Cortex of kidney (tissue), 1 donor: ENCODE results near the gene CD9.

Experiments
- DNase-seq: peaks from one replicate; lab custom pipeline; 2025; lab: John Stamatoyannopoulos, UW

The CD9 gene

DNA sequence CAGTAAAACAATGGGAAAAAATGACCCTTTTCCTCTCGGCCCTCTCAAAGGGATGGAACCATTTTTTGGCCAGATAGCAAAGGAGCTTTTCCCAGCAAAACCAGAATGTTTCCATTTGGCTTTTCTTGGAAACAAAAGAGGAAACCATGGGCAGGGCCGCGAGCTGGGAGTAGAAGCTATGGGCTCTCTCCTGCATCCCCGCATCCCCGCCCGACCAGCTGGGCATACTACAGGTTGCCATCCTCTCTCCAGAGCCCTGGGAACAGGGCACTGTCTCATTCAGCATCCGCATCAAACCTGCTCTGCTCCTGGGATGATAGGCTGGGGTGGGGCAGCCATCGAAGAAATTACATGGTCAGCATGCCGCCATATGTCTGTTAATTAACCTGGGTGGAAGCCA is 20.9 kb downstream of the CD9 start:
- no peak for DNase-seq

DNA sequence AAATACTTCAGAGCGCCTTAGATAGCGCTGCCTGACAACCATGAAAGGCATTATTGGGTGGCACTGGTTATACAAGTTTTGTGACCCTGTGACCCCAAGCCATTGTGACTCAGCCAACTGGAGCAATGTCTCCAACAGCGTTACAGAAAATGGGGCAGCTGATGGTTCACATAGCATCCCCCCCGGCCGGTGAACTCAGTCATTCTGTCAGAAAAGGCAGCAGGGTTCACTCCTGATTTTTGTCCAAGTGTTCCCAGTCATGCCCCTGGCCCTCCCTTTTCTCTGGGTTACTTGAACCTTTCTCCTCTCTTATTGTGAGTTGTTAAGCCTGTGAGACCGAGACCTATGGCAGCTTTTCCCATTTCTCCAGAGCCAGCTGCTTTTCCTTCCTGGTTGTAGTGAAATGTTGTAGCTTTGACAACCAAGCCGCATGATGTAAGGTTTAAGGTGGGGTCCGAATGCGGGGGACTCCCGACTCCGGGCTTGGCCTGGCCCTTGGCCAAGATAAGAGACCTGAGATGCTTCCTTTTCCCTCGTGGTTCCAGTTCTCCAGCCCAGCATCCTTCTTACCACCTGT is 22.0 kb downstream of the CD9 start:
- DNase-seq: no peak

DNA sequence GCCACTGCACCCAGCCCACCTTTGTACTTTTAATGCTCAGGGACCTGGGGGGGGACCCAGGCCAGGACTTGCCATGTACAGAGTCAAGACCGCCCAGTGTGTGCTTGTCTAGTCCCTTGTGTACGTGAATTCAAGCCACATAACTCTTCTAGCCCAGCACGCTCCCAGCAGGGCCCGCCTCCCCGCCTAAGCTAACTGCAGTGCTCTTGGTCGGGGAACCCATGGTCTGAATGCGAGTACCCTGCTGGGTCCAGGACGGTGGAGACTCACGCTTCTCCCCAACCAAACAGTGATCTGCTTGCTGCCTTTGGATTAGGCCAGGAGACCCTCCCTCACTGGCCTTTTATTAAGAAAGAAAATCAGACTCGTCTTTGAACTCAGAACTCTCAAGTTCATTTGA is 23.3 kb downstream of the CD9 start:
- DNase-seq: no peak

DNA sequence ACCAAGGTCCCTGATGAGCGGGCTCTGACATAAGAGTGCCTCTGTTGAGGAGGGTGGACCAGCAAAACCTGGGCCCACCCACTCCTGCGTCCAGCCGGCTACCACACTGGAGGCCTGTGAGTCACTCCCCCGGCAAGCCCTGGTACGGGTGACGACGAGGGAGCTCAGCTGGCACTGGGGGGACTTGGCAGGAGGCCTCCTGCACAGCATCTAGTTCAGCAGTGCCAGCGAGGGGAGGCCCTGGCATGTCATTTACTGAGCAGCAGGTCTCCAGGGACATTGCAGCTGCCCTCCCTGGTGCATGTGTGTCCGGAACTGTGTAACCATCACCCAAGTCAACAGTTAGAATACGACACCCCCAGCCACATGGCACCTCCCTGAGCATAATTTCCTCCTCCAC is 24.4 kb downstream of the CD9 start:
- no peak for DNase-seq

DNA sequence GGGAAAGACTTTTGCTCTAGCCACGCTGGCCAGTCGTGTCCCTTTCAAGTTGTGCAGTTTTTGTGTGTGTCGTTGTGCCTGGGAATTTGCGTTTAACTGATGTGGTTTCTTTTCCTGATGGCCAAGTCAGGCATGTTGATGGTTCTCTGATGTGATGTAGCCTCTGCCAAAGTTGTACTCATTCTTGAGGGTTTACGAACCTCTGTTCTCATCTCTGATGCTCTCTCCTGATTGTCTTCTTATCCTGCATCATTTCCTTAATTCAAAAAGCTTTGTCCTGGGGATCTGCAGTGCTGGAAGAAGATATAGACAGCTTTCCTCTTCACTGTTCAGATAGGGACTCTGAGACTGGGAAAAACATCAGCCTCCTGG is 25.4 kb downstream of the CD9 start:
- no peak for DNase-seq

DNA sequence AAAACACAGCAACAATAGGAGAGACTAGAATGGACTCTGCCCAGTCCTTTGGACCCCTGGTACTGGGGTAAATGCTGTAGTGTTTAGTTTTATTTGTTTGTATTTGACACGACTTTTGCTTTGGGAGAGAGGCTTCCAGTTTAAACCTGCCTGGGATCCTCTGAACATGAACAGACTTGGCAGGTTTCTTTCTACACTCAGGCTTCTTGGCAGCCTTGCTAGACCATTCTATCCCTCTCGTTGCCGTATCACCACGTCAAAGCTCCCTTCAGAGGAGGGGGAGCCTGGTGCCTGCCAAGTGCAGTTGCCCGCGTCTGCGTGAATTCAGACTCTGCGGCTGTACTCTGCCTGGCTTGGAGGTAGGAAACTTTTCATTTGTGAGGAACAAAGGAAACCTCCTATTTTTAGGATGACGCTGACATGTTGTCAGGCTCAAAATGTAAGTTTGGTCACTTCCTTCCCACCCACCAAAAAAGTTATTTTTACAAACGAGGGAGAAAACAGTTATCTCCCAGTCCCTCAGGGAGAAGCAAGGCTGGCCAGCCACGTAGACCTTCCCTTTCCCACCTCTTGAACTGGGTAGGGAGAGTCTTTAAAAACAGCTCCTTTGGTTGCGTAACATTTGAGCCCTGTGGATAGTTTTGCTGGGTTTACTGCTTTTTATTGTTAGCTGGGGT is 25.9 kb downstream of the CD9 start:
- DNase-seq: no peak

DNA sequence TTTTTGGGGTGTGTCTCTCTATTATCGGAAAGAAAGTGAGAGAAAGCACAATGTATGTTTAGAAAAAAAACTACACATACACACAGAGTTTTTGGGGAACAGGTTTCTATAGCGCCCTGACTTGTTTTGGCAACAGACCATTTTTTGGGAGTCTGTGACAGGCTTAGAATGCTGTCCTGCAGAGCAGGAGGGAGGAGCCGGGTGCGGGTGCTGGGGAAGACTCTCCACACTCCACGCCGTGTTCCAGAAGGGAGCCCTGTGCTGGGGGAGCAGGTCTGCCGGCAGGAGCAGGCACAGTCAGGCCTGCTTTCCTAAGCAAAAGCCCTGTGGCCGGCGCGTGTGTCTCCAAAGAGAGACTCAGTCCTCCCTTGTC is 26.5 kb downstream of the CD9 start:
- no peak for DNase-seq

DNA sequence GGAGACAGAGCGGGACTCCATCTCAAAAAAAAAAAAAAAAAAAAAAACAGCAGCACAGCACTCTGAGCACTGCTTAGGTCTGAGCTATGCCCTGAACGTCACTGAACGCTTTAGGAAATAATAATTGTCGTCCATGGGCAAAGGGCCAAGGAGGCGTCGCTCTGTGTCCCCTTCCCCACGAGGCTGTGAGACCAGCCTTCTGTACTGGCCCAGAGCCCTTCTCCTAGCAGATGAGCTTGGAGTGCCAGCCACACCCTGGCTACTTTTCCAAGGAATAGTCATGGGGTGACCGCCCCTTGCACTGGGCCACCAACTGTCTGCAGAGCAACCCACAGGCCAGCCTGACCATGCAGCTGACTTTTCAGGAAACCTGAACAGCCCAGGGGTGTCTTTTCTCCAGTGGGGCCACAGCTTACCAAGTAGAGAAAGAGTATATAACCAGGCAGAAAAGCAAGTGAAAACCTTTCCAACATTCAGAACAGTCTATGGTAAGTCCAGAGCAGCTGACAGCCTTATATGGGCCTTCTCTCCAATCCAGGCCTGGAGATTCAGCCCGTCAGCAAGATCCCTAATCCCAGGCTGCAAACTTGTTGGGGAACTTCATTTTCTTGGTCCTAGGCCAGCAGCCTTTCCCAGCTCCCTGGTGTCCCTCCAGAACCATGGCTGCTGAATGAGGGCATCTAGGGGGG is 28.5 kb downstream of the CD9 start:
- no peak for DNase-seq

DNA sequence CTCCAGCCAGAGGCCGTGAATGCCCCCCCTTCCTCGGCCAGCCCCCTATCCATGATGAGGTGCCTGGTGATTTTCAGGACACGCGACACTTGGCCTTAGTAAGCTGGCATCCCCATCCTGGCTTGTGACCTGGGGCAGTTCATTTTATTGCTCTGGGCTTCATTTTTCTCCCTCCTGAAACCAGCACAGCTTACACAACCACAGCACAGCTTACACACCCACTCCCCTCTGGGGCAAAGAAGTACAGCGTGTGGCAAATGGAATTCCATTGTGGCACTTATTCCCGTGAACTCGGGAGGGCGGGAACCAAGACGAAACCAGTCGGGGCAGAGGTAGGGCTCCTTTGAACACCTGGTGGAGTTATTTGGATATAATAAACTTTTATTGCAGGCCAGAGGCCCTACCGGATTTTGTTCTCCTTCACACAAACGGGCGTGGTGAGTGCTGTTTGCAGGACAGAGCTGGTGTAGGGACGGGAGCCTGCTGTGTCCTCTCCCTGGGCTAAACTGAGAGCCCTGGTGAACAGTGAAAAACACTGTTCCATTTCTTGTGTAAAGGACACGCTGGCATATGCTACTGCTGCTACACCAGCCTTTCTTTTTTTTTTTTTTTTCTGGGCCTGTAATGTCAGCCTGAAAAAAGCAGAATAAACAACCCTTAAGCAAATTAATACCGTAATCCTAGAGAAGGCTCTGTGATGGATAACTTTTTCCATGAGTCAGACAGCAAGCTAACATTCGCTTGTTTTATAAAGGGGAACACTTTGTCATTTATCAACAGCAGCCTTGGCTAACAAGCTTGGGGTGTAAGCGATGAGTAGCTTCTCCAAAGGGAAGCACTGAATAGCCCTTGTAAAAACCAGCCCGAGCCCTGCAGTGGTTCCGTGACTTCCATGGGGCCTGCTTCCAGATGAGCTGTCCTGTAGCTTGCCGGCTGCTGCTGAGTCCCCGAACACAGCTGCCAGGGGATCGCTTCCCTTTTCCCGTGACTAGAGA is 29.3 kb downstream of the CD9 start:
- DNase-seq: no peak

DNA sequence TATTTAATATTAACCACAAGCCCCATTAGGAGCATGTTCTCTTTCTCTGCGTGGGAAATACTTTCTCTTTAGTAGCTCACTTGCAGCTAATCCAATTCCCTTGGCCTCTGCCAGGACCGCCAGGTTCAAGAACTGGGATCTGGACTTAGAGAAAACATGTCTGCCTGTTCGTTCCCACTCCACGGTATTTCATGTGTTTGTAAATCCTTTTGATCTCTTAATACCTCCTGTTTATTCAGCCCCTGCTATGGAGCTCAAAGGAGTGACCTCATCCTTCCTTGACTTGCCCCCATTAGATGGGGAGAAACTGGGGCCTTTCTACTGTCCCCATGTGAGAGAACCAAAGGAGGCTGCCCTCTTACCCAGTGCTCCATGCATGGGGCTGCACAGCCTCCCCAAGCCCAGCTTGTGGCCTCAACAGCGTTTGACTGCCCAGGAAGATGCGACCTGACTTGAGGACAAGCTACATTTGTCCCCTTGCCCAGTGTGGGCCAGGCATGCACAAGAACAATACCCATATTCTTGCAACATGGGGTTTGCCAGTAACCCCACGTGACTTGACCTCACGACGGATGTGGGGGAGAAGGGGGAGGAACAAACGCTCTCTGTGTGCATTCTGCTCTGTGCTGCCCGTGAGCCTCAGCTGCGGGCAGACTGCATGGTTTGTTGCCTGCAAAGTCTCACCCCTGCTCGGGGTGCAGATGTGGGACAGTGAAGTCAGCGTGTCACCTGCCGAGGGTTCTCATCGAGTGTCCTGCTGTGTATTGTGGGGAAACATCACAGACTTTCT is 30.3 kb downstream of the CD9 start:
- DNase-seq: no peak

DNA sequence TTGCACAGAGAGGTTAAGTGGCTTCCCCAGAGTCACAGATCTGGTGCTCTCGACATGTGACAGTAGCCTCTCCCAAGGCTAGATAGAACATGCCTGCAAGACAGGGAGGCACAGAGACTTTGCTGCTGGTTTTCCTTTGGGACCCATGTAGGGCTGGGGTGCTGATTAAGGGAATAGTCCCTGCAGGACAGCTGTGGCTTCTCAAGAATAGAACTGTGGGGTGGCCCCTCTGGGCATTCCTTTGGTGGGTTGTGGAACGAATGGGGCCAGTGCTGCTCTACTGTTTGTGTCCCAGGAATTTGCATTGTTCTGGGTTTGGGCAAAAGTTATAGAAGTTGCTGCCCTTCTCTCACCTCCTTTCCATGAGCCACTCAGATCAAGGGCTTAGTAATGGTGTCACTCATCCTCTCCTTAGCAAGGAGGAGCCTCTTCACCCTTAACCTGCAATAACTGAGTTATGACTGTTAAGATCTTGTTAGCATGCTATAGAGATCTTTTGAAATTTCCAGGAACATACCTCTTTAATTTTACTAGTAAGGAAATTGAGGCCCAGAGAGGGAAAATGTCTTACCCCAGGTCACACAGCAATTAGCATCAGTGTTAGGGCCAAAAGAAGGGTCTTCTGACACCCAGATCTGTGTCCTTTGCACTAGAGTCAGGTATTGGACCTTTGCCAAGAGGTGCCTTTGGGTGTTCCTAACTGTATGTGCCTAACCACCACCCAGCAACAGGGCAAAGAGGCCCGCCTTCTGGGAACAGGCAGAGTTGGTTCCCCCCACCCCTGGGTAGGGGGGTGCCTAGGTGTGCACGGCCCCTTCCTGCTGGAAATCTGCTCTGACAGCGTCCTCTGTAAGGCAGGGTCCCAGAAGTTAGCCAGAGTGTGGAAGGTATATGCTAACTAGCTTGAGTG is 31.4 kb downstream of the CD9 start:
- no peak for DNase-seq

DNA sequence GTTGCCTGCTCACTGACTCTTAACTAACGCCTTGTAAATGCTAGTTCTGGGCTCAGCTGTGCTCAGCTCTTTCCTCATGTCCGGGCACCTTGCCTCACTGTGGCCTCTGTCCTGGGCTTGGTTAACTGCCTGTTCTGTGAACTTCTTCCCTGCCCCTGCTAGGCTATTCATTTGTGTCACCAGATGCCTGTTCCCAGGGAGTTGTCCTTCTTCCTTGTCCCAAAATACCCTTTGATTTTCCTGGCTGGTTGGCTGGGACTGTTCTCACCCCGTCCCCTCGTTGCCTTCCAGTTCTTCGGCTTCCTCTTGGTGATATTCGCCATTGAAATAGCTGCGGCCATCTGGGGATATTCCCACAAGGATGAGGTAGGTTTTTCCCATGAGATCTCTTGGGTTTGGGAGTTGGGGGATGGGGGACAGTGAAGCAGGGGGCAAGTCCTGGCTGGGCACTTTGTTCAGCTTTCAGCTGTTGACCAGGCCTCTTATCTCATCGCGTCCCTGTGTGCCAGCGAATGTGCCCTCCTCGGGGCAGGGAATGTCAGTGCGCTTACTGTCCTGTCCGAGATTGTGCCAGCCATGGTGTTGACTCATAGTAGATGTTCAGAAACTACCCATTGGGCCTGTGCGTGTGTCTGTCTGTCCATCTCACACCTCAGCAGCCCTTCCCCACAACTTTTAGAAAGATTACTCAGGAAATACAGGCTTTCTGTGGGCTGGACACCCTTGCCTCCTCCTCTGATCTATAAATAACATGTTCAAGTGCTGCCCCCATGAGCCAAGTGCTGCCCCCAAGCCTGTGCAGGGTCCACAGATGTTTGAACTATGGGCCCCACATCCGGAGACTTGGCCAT is 33.1 kb downstream of the CD9 start:
- no peak for DNase-seq

DNA sequence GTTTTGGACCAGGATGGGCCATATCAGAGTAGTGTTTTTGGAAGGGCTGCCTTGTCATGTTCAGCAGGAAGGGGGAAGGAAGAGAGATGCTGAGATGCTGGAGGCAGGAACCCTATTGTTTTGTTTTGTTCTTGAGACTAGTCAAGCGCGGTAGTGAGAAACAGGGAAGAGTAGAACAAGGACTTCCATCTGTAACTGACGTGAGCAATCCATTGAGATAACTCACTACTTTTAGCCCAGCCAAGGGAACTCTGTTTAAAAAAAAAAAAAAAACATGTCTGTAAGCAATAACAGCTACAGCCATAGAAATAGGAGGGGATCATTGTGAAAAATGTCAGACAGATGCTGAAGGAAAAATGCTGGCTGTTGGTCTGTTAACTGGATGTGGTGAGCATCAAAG is 34.0 kb downstream of the CD9 start:
- DNase-seq: no peak

DNA sequence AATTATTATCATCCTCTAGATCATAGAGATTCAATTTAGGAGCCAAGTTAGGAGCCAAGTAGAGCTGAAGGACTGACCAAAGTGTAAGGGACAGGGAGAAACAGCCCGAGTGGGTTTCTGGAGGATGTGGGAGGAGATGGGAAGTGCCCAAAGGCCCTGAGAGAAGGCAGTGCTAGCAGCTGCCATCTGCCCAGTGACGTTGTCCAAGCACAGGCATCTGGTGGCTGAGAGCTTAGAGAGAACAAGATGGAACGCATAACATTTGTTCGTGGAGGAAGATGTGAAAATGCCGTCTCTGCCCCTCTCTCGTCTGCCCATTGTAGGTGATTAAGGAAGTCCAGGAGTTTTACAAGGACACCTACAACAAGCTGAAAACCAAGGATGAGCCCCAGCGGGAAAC is 34.7 kb downstream of the CD9 start:
- DNase-seq: no peak

DNA sequence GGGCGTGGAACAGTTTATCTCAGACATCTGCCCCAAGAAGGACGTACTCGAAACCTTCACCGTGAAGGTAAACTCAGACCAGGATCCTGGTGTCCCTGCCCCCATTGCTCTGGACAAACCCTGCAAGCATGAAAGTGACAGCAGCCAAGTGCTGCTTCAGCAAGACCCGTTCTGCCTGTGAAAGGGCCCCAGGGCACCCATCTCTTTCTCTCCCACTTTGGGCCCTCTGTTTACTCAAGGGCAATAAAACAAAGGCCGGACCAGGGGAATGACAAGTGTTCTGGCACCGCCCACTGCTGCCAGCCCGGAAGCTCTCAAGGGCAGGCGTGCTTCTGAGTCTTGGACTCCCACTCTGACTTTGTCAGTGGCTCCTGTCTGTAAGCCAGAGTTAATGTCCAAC is 35.3 kb downstream of the CD9 start:
- DNase-seq: no peak

DNA sequence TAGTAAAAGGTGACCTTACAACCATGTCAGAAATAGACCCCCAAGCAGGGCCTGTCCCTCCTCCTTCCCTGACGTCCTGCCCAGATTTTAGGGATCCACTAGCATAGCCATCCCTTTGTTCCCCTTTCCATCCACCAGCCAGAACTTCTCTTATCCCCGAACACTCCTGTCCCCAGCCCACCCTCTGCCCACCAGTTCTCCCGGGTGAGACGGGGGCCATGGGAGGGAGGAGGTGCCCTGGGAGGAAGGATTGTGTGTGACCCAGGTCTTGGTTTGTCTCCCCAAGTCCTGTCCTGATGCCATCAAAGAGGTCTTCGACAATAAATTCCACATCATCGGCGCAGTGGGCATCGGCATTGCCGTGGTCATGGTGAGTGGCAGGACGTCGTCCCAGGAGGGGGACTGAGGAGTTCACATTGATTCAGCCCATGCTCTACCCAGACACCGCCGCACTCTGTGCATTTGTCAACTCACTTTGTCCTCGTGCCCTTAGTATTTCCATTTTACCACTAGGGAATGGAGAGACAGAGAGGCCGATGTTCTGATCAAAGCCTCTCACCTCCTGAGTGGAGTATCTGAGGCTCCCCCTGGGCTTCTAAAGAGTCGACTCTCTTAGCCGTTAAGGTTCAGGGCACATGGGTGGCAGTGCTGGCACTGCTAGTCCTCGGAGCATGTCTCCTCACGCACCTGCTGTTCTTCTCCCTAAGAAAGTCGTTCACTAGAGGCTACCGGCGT is 35.9 kb downstream of the CD9 start:
- DNase-seq: no peak

DNA sequence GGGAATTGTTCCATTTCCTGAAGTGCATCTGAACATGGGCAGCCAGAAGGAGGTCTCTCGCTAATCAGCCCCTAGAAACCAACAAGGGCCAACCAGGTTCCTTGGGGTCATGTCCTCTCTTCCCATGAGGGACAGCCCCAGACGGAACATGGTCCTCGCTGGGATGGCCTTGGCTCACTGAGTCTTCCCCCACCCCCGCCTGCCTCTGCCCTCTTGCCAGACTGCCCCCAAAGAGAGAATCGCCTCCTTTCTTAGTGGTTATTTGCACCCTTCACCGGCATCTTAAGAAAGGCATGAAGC is 36.4 kb downstream of the CD9 start:
- DNase-seq: no peak

DNA sequence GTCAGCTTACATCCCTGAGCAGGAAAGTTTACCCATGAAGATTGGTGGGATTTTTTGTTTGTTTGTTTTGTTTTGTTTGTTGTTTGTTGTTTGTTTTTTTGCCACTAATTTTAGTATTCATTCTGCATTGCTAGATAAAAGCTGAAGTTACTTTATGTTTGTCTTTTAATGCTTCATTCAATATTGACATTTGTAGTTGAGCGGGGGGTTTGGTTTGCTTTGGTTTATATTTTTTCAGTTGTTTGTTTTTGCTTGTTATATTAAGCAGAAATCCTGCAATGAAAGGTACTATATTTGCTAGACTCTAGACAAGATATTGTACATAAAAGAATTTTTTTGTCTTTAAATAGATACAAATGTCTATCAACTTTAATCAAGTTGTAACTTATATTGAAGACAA is 37.6 kb downstream of the CD9 start:
- no peak for DNase-seq

DNA sequence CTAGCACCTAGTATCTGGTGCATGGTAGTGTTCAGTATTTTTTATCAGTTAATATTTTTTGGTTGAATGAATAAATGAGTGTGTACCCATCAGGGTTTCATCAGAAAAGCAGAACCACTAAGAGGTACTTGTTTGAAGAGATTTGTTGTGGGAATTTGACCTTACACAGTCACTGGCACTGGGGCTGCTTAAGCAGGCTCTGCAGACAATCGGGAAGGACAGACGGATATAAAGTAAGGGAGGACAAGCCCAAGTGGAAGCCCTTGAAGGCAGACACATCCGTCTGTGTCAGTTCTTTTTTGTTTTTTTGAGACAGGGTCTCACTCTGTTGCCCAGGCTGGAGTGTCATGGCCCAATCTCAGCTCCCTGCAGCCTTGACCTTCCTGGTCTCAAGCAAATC is 38.7 kb downstream of the CD9 start:
- DNase-seq: no peak
